GM15510 (cell line): ENCODE data around the gene LTBP2.

Experiments used
- POLR2A ChIP-seq: IDR thresholded peaks from 3 replicates; pipeline ENCODE4 v1.6.1; 2011; ENCODE audit warnings: borderline replicate concordance; ENCODE audit not compliant: insufficient read length; ENCODE audit errors: extremely low read depth

Gene LTBP2

DNA sequence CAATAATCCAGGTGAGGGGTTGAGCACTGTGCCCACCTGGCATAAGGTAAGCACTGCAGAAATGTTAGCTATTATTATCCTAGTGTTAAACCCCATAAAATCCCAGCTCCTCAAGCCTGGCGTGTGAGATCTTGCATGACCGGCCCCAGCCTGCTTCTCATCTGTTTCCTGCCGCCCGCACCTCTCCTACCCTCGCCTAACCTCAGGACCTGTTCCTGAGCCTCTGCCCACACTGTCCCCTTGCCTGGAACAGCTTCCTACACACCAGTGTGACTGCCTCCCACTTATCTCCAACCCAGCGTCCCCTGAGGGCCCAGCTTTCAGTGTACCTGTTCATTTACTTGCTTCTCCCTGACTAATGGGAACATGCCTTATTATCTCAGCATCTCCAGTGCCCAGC, 93.8 kb downstream of the LTBP2 start:
- no peak for TF ChIP-seq POLR2A

DNA sequence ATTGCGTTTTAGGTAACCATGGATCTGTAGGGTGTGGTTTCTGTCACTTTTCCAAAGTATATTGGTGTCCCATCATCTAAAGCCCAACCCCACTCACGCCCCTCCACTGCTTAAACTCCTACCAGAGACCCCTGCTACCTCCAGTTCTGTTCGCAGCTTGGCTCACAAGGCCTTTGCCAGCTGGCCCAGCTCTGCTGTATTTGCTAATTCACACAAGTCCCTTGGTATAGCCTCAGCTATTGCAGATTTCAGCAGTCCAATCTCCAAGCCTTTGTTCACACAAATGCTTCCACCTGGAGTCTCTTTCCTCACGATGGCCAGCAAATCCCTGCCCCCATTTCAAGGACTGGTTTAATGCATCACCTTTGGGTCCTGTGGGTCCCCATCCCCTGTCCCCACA, 94.3 kb downstream of the LTBP2 start:
- TF ChIP-seq POLR2A: no peak

DNA sequence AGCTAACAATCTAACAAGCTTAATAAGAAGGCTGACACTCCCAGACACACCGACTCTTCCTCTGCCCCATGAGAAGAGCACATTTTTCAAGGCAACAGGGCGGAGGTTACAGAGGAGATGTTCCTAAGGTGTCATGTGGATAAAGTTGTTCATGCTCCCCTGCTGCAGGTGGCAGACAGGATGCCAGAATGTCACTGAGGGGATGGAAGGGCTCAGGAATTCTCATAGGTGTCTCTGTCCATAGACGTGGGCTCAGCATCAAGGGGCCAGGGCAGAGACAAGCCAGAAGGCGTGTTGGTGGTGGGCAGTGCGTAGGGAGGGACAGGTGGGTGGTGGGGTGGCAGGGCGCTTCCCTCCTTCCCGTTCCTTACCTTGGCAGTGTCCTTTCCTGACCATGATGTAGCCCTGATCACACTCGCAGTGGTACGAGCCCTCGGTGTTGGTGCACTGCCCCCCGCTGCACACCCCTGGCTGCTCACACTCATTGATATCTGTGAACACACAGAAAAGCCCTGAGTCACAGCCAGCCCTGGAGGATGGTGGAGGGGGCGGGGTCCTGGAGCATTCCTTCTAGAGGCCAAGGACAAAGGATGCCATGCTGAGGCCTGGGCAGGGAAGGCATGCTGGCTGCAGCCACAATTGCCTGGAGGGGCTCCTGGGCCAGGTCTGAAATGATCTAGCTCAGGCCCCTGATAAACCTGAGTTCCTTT, 95.4 kb downstream of the LTBP2 start:
- TF ChIP-seq POLR2A: no peak

DNA sequence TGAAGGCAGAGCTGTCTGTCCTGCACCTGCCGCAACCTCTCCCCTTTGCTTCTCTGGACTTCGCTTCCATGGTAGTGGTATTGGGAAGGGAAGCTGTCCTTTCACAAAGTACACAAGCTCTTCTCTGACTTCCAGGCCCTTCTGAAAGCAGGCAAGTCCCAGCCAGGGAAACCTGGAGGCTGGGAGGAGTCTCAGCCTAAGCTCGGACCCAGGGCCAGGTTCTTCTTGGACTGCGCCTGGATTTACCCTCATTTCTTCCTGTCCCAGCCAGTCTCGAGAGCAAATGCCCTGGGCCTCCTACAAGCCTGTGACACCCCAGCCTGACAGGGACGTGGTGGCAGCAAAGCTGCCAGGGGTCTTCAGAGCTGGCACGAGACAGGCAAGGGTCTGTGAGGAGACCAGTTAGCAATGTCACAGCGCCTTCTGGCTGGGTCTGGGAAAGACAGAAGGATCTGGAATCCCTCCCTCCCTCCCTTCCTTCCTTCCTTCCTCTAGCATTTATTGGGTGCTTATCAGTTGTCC, 96.1 kb downstream of the LTBP2 start:
- no peak for TF ChIP-seq POLR2A

DNA sequence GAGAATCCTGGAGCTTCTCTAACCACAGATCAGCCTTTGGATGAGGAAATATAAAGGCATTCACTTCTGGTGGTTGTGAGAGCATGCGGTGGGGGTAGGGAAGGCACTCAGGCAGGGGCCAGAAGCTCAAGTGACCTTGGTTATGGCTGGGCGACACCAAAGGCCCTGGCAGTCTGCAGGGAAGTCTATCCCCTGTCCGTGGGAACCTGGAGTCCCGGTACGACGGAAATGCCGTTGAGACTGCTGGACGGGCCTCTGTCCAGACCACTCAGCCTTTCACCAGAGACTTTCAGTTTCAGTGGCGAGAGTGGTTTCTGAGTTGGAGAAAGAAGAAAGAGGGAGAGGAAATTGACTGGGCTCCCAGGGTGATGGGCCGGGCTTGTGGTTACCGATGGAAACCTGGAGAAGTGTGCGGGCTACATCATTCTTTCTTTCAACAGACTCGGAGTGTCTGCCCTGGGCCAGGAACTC, 97.5 kb downstream of the LTBP2 start:
- no peak for TF ChIP-seq POLR2A

DNA sequence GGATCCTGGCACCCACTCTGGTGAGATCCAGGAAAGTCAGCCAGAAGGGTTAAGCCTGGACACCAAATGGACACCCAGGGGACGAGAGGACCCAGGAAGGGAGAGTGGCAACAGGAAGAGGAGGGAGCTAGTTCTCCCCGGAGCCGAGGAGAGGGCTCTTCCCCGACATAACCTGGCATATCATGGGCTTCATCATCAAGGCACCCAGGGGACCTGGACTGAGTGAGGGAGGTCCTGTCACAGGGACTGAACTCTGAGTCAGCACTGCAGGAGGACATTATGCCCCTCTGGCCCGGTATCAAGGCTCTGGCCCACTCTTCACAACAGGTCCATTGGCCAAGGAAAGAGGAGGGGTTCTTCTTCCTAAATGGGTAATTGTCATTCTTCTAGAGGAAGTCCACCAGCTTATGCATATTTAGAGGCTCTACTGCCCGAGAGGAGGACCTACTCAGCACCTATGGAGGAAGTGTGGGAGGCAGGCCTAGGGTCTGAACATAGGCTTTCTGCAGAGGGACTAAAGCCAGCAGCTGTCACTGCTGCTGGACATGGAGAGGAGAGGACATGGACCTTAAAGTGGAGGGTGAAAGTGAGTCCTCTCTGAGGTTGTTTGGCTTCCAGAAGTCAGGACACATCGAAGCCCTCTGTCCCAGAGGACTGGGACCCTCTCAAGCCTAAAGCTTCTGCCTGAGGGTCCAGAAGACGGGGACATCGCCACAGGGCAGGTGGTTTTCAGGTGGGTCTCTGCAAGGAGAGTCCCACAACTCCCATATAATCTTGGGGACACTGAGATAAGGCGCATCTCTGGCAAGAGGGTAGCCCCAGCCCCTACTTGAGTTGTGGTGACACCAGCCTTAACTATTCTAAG, 99.8 kb downstream of the LTBP2 start:
- TF ChIP-seq POLR2A: no peak

DNA sequence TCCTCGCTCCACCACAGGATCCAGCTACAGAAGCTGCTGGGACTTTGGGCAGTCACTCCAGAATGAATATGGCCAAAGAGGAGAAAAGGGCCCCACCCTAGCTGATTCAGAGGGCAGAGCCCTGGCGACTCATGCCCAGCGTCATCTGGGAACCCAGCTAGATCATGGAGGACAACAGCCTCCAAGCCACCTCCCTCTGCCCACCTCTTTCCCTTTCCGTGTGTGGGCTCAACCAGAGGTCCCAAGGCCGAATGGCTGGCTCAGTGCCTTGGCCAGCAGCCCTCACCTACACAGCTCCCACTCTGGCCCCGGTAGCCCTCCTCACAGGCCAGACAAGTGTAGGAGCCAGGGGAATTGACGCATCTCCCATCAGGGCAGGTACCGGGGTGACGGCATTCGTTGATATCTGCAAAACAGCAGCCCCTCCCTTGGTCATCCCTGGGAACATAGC, 101.1 kb downstream of the LTBP2 start:
- TF ChIP-seq POLR2A: no peak

DNA sequence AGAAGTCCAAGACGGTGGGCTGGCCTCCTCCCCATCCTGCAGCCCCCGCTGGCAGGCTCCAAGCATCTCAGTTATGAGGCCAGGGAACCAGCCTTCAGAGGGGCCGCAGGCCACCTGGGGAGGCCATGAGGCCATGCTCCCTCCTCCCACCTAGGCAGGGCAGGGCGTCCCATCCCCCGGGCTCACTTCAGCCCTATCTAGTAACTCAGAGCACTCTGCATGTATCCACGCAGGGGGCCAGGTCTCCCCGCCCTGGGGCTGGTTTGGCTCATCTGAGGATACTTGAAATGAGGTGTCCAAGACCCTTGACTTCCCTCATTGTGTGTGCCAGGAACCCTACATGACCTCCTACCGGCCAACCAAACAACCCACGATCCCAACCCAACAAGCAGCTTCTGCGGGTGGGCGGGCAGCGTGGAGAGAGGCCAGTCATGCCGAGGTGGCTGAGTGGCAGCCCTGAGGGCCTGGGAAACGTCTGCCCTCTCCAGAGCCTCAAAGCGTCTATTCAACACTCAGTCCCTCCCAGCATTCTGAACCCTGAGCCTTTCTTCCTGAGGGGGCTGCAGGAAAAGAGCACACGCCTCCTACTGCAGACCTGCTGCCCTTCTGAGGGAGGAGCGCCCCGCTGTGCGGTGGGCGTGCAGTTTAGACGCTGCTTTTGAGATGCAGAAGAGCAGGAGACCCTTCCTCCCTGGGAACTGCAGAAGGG, 101.7 kb downstream of the LTBP2 start:
- TF ChIP-seq POLR2A: no peak

DNA sequence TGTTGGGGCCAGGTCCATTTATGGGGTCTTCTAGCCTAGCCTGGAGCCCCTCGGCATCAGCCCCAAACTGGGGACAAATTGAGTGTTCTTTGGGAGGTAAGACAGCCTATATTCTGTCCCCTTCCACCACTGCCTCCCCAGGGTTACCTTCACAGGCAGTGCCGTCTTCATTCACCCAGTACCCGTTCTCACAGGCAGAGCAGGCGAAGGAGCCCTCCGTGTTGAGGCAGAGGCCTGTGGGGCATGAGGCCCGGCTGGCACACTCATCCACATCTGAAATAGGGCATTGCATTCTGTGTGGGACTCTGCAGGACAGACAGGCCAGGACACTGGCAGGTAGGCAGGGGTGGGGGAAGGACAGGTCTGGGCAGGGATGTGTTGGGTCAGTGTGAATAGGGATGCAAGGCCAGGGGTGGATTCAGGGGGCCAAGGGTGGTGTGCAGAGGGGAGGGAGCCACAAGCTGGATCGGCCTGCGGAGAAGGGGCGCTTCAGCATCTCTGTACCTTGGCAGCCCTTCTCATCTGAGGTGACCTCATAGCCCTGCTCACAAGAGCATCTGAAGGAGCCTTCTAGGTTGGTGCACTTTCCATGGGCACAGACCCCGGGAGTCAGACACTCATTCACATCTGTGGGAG, 102.3 kb downstream of the LTBP2 start:
- no peak for TF ChIP-seq POLR2A

DNA sequence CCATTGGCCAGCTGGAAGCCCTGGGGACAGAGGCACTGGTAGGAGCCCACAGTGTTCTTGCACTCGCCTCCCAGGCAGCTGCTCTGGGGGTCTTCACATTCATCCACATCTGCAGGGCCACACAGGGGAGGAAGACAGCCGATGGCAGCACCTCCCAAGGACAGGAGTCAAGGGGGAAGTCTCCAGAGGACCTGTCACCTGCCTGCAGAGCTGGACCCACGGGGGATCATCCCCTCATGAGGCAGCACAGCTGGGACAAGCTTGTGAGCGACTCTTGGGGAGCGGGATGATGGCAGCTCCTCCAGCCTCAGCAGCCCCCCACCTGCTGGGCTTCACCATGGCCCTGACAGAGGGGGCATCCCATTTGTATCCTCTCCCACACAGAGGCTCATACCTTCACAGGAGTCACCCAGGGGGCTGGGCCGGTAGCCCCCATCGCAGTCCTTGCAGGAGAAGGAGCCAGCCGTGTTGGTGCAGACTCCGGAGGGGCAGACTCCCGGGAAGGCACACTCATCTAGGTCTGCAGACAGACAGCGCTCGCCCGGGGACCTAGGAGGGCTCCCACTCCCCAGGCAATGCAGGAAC, 103.1 kb downstream of the LTBP2 start:
- no peak for TF ChIP-seq POLR2A

DNA sequence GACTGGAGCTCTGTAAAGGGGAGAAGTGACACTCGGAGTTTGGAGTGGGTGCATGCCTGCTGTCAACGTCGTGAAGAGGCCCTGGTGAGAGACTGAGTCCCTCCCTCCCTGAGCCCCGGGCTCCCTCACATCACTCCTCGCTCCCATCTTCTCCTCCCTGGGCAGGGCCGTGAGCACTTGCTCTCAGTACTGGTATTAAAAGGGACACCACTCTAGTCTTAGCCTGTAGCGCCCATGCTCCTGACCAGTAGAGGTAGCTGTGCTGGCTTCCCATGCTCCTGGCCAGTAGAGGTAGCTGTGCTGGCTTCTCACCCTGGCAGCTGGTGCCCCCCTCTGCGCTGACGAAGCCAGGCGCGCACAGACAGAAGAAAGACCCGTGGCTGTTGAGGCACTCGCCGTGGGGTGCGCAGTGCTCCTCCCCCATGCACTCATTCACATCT, 103.7 kb downstream of the LTBP2 start:
- TF ChIP-seq POLR2A: no peak

DNA sequence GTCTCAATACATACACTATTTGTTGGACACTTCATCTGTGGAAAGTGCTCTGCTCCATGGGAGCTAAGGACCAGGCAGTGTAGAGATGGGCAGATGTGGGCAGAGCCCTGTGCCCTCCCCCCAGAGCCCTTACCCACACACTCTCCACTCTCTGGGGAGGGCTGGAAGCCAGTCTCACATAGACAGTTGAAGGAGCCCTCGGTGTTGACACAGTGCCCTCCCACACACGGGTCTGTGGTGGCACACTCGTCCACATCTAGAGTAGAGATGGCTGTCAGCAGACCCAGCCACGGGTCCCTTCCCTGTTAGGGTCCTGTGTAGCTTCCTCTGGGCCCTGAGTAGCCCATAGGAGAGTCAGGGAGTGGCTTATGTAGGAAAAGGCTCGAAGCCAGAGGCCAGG, 104.2 kb downstream of the LTBP2 start:
- no peak for TF ChIP-seq POLR2A

DNA sequence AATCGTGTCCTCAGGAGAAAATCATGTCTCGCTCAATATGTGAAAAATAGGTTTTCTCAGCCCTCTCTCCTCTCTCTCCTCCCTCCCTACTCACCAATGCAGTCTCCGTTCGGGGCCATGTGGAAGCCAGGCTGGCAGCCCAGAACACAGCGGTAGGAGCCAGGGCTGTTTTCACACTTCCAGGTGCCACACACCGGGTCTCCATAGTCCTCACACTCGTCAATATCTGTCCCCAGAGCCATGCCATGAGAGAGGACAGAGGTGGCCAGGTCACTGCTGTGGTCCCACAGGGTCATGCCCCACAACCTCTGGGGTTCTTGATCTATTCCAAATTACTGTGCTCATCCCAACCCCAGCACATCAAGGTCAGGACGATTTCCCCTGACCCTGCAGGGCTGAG, 105.0 kb downstream of the LTBP2 start:
- no peak for TF ChIP-seq POLR2A

DNA sequence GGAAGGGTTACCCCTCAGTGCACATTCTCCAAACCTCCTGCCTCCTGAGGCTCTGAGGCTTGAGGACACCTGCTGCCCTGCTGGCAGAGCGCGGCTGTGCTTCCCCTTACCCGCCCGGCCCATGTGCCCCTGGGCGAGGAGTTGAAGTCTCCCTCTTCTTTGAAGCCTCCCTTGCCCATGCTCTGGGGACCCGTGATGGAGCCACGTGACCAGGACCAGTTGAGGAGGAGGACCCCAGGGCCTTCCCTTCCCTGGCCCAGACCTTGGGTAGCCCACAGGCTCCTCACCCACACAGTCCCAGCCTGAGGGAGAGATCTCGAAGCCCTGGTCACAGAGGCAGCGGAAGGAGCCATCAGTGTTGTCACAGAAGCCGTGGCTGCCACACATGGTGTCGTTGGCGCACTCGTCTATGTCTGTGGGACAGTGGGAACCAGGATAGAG, 105.6 kb downstream of the LTBP2 start:
- no peak for TF ChIP-seq POLR2A
